Tibial nerve (tissue), 3 donors: ENCODE data around the gene CKAP4.

ENCODE experiments used
- CTCF ChIP-seq, 5 experiments: fragments of 200-600 bp in 3 of 5; fragments of 450-650 bp in 2 of 5; sonication (generic) in 3 of 5; IDR thresholded peaks; one replicate each; pipeline ENCODE4 v1.5.1; 2016 to 2019; ENCODE audit warnings: antibody characterized with exemption in 5 of 5, mild to moderate bottlenecking in 3 of 5, moderate library complexity in 2 of 5
- POLR2A ChIP-seq, 2 donors: fragments of 450-650 bp; IDR thresholded peaks; one replicate each; pipeline ENCODE4 v1.6.1; 2017; ENCODE audit warnings: antibody characterized with exemption in 2 of 2, mild to moderate bottlenecking in 2 of 2, moderate library complexity in 2 of 2

DNA sequence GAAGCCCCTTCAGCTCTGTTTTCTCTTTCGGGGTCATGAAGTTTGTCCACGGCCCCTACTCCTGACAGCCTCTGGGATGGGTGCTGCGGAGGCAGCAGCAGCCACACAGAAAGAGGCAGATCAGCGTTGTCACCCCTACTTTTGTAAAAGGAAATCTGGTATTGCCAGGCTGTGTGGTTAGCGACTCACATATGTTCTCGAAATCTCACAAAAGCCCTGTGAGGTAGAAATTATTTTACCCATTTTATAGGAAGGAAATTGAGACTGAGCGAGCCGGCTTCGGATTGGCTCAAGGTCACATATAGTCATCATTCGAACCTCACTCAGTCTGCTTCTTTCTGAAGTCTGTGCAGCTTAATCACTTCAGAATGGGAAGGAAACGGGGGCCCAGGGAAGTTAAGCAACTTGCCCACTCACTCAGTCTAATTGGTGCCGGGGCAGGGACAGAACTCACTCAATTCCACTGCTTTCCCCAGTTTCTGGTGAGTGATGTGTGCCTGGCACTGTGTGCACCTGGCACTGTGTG, 1.1 kb upstream of the CKAP4 start:
- TF ChIP-seq POLR2A (IDR thresholded peaks at IDR 0.05) (no peak), CTCF (IDR thresholded peaks at IDR 0.05) (no peak)
